Left cardiac atrium (tissue), 4 donors: ENCODE measurements around the gene NACAD. TPM values are rescaled to one million over a fixed set of nuclear protein-coding genes. Genes with fewer than 3 reads are reported as not detected.
A peak's percentile ranks its signal among the peaks of the same experiment; 100 is the strongest.
"Not testable (repeated sequence)": the region's sequence is repeated elsewhere in the genome, so short reads cannot be mapped to it uniquely, and the experiment has no call there.

Source experiments
- ATAC-seq, 2 donors: fragments of 200-7000 bp; cut with Tn5 transposase; one replicate each; pipeline ENCODE4 v1.9.1; 2020; ENCODE audit warnings: mild to moderate bottlenecking in 2 of 2, moderate library complexity in 2 of 2
- DNase-seq: peaks from one replicate; pipeline ENCODE4 v3.0.0-alpha.2; 2020
- intact Hi-C, 2 donors: fragments of 100-400 bp; cut with DNase I; formaldehyde crosslinking; loops; one replicate each; pipeline versions ENCODE4 v1.14.1 to v1.15.1; 2022 to 2023
- total RNA-seq, 2 donors: library from RNA; stranded (reverse); fragmentation: NEBNext Ultra II Directional; extraction: Animal tissue kit (Norgen Biotek cat#: 25700); gene quantifications; one replicate each; pipeline ENCODE4 v1.2.1, GENCODE V29; 2021
- donor health status: DM: no; HTN: yes; CAD: no.
- donor health status: DM: no; HTN: yes; CAD: no; lungs with severe emphysema.
- donor health status: DM: yes; HTN: yes; CAD: no.
- donor health status: Dilated cardiomyopathy.

NACAD gene
- total RNA-seq, 2 donors from 2014 or later = 3.9 to 5.5 TPM

- intact Hi-C loops = no loop called here
- no peak for DNase-seq
These were observed 52.9 kb downstream of the NACAD start for GRCh38 chr7:45035893-45036292.

GRCh38 chr7:45035371-45035770 is 53.4 kb downstream of the NACAD start:
- ATAC-seq = no peak
- intact Hi-C loops = no loop called here
- DNase-seq = no peak

More at GRCh38 chr7:45035893-45036292, 52.9 kb downstream of the NACAD start:
- no peak for ATAC-seq

GRCh38 chr7:45034710-45035109 is 54.1 kb downstream of the NACAD start:
- ATAC-seq, intact Hi-C loops, DNase-seq: not testable (repeated sequence)

GRCh38 chr7:45033931-45034290 is 54.9 kb downstream of the NACAD start:
- ATAC-seq = peak; percentile 59 to 88
- DNase-seq = no peak
- intact Hi-C loops = no loop called here

GRCh38 chr7:45033261-45033930 is 55.4 kb downstream of the NACAD start:
- intact Hi-C loops = no loop called here
- no peak for DNase-seq
- ATAC-seq = peak; percentile 17 to 45

GRCh38 chr7:45032421-45032820 is 56.3 kb downstream of the NACAD start:
- DNase-seq = no peak
- intact Hi-C loops = no loop called here
- no peak for ATAC-seq

- ATAC-seq (no peak), DNase-seq (no peak)
- intact Hi-C loops = no loop called here
These were observed 56.9 kb downstream of the NACAD start for GRCh38 chr7:45031829-45032228.

Other genes starting within 250 kb of the NACAD start
- gene H2AZ2, start 240.9 kb downstream of the NACAD start, total RNA-seq = 100 to 1,000 TPM; 191 to 205 TPM
- 10 to 100 TPM; 13.8 to 19.3 TPM for gene PURB, start 203.4 kb downstream of the NACAD start, total RNA-seq
- 1 to 10 TPM; 3.1 to 3.5 TPM for gene MYO1G, start 110.0 kb downstream of the NACAD start, total RNA-seq
- gene CCM2, start 88.8 kb downstream of the NACAD start, total RNA-seq = 10 to 100 TPM; 33.5 to 36.5 TPM
- gene TBRG4, start 22.7 kb upstream of the NACAD start, total RNA-seq = 10 to 100 TPM; 59.0 to 66.9 TPM
- gene RAMP3, start 68.8 kb upstream of the NACAD start, total RNA-seq = 10 to 100 TPM; 40.8 to 55.0 TPM